Immature natural killer cell (primary cell): ENCODE measurements around the gene CACNA1C. TPM values are rescaled to one million over a fixed set of nuclear protein-coding genes. Genes with fewer than 3 reads are reported as not detected.

Experiments
- DNase-seq, 3 donors: peaks; one replicate each; pipeline ENCODE4 v3.0.0; 2022; ENCODE audit warnings: mixed read lengths in 1 of 3
- H3K27ac Mint-ChIP-seq, 6 donors: one replicate each; pipeline ENCODE4 v1.8.0; 2020; ENCODE audit warnings: mixed read lengths in 6 of 6, mild to moderate bottlenecking in 5 of 6, inconsistent platforms in 4 of 6, moderate library complexity in 3 of 6
- H3K27me3 Mint-ChIP-seq, 3 donors: one replicate each; pipeline ENCODE4 v1.8.0; 2020 to 2021; ENCODE audit warnings: low read depth in 3 of 3, mild to moderate bottlenecking in 3 of 3, mixed read lengths in 3 of 3, moderate library complexity in 3 of 3, inconsistent platforms in 1 of 3
- H3K36me3 Mint-ChIP-seq, 3 donors: one replicate each; pipeline ENCODE4 v1.8.0; 2020; ENCODE audit warnings: mixed read lengths in 3 of 3, inconsistent platforms in 2 of 3, mild to moderate bottlenecking in 2 of 3
- H3K4me1 Mint-ChIP-seq, 2 donors: one replicate each; pipeline ENCODE4 v1.8.0; 2020; ENCODE audit warnings: inconsistent platforms in 2 of 2, mild to moderate bottlenecking in 2 of 2, mixed read lengths in 2 of 2, moderate library complexity in 1 of 2
- H3K4me3 Mint-ChIP-seq, 5 donors: one replicate each; pipeline ENCODE4 v1.8.0; 2020; ENCODE audit warnings: mild to moderate bottlenecking in 5 of 5, mixed read lengths in 5 of 5, inconsistent platforms in 3 of 5, moderate library complexity in 3 of 5
- H3K9me3 Mint-ChIP-seq, 6 donors: one replicate each; pipeline ENCODE4 v1.8.0; 2020; ENCODE audit warnings: mild to moderate bottlenecking in 6 of 6, mixed read lengths in 6 of 6, inconsistent platforms in 4 of 6, moderate library complexity in 3 of 6
- polyA plus RNA-seq, 3 donors: library from polyadenylated mRNA; unstranded; fragments of 300-500 nt; fragmentation: Illumina TruSeq; gene quantifications; one replicate each; pipeline ENCODE4 v1.2.3, GENCODE V29; 2021

The CACNA1C gene
- polyA plus RNA-seq, 3 donors from 2014 or later: 0.05 to 0.36 (median 0.12) TPM

- H3K4me3 Mint-ChIP-seq: no peak overlapping the region
- no peaks in the 10 kb centered on the region for H3K9me3 Mint-ChIP-seq
- H3K4me1 Mint-ChIP-seq: no peaks in the 10 kb centered on the region
- no peak overlapping the region for H3K27ac Mint-ChIP-seq
- peaks cover 2 to 3% (median 2%) of the 10 kb centered on the region in 3 donors for H3K27me3 Mint-ChIP-seq
- no peak for DNase-seq
- H3K36me3 Mint-ChIP-seq: no peaks in the 10 kb centered on the region
Observed at GRCh38 chr12:2191534-2192153, 138.9 kb downstream of the CACNA1C start.

- Mint-ChIP-seq H3K36me3 (no peaks in the 10 kb centered on the region), H3K4me1 (no peaks in the 10 kb centered on the region), H3K27ac (no peak overlapping the region), H3K4me3 (no peak overlapping the region), H3K9me3 (no peaks in the 10 kb centered on the region), H3K27me3 (peaks cover 2 to 6% (median 3%) of the 10 kb centered on the region in 3 donors)
- DNase-seq: no peak
Observed at GRCh38 chr12:2192231-2192630, 139.4 kb downstream of the CACNA1C start.

- Mint-ChIP-seq H3K9me3 (no peaks in the 10 kb centered on the region), H3K36me3 (no peaks in the 10 kb centered on the region), H3K27me3 (peaks cover 0 to 6% (median 3%) of the 10 kb centered on the region in 3 donors), H3K4me1 (no peaks in the 10 kb centered on the region), H3K27ac (no peak overlapping the region), H3K4me3 (no peak overlapping the region)
- DNase-seq: no peak
Observed at GRCh38 chr12:2194060-2194459, 141.3 kb downstream of the CACNA1C start.

- no peaks in the 10 kb centered on the region for H3K4me1 Mint-ChIP-seq
- no peaks in the 10 kb centered on the region for H3K36me3 Mint-ChIP-seq
- DNase-seq: no peak
- H3K9me3 Mint-ChIP-seq: no peaks in the 10 kb centered on the region
- H3K27ac Mint-ChIP-seq: no peak overlapping the region
- H3K4me3 Mint-ChIP-seq: no peak overlapping the region
- peaks cover 0 to 7% (median 3%) of the 10 kb centered on the region in 3 donors for H3K27me3 Mint-ChIP-seq
Observed at GRCh38 chr12:2194571-2194970, 141.8 kb downstream of the CACNA1C start.

GRCh38 chr12:2195085-2195484 lies 142.3 kb downstream of the CACNA1C start:
- Mint-ChIP-seq H3K27ac (no peak overlapping the region), H3K9me3 (no peaks in the 10 kb centered on the region), H3K36me3 (no peaks in the 10 kb centered on the region), H3K4me1 (no peaks in the 10 kb centered on the region), H3K4me3 (no peak overlapping the region), H3K27me3 (peaks cover 0 to 7% (median 3%) of the 10 kb centered on the region in 3 donors)
- DNase-seq: no peak

- H3K27me3 Mint-ChIP-seq: peaks cover 0 to 9% (median 3%) of the 10 kb centered on the region in 3 donors
- no peak for DNase-seq
- H3K9me3 Mint-ChIP-seq: no peaks in the 10 kb centered on the region
- no peaks in the 10 kb centered on the region for H3K4me1 Mint-ChIP-seq
- H3K27ac Mint-ChIP-seq: no peak overlapping the region
- H3K4me3 Mint-ChIP-seq: no peak overlapping the region
- H3K36me3 Mint-ChIP-seq: no peaks in the 10 kb centered on the region
Observed at GRCh38 chr12:2198005-2198501, 145.3 kb downstream of the CACNA1C start.

GRCh38 chr12:2198542-2198941 lies 145.8 kb downstream of the CACNA1C start:
- H3K27ac Mint-ChIP-seq: no peak overlapping the region
- H3K27me3 Mint-ChIP-seq: peaks cover 0 to 9% (median 3%) of the 10 kb centered on the region in 3 donors

GRCh38 chr12:2205996-2206395 lies 153.2 kb downstream of the CACNA1C start:
- DNase-seq: no peak
- Mint-ChIP-seq H3K9me3 (no peaks in the 10 kb centered on the region), H3K4me3 (no peak overlapping the region), H3K36me3 (no peaks in the 10 kb centered on the region), H3K27me3 (peaks cover 2 to 4% (median 3%) of the 10 kb centered on the region in 3 donors), H3K27ac (no peak overlapping the region), H3K4me1 (no peaks in the 10 kb centered on the region)

More at GRCh38 chr12:2198542-2198941, 145.8 kb downstream of the CACNA1C start:
- no peak overlapping the region for H3K4me3 Mint-ChIP-seq
- H3K4me1 Mint-ChIP-seq: no peaks in the 10 kb centered on the region
- H3K9me3 Mint-ChIP-seq: no peaks in the 10 kb centered on the region
- DNase-seq: no peak
- no peaks in the 10 kb centered on the region for H3K36me3 Mint-ChIP-seq

GRCh38 chr12:2208837-2209635 lies 156.2 kb downstream of the CACNA1C start:
- Mint-ChIP-seq H3K36me3 (no peaks in the 10 kb centered on the region), H3K9me3 (no peaks in the 10 kb centered on the region), H3K4me3 (no peak overlapping the region), H3K4me1 (no peaks in the 10 kb centered on the region), H3K27me3 (peaks cover 4 to 6% (median 4%) of the 10 kb centered on the region in 3 donors), H3K27ac (no peak overlapping the region)
- no peak for DNase-seq

- H3K4me3 Mint-ChIP-seq: no peak overlapping the region
- DNase-seq: no peak
- H3K9me3 Mint-ChIP-seq: no peaks in the 10 kb centered on the region
- no peak overlapping the region for H3K27ac Mint-ChIP-seq
- H3K36me3 Mint-ChIP-seq: no peaks in the 10 kb centered on the region
- H3K4me1 Mint-ChIP-seq: no peaks in the 10 kb centered on the region
- peaks cover 4 to 10% (median 6%) of the 10 kb centered on the region in 3 donors for H3K27me3 Mint-ChIP-seq
Observed at GRCh38 chr12:2211119-2211518, 158.3 kb downstream of the CACNA1C start.

GRCh38 chr12:2212537-2212936 lies 159.8 kb downstream of the CACNA1C start:
- Mint-ChIP-seq H3K27me3 (peaks cover 5 to 14% (median 6%) of the 10 kb centered on the region in 3 donors), H3K9me3 (no peaks in the 10 kb centered on the region), H3K36me3 (no peaks in the 10 kb centered on the region), H3K4me3 (no peak overlapping the region), H3K4me1 (no peaks in the 10 kb centered on the region), H3K27ac (no peak overlapping the region)
- DNase-seq: no peak

- DNase-seq: no peak
- Mint-ChIP-seq H3K9me3 (no peaks in the 10 kb centered on the region), H3K4me1 (no peaks in the 10 kb centered on the region), H3K27me3 (peaks cover 5 to 12% (median 6%) of the 10 kb centered on the region in 3 donors), H3K27ac (no peak overlapping the region), H3K36me3 (no peaks in the 10 kb centered on the region), H3K4me3 (no peak overlapping the region)
Observed at GRCh38 chr12:2212971-2213869, 160.4 kb downstream of the CACNA1C start.

- Mint-ChIP-seq H3K4me1 (no peaks in the 10 kb centered on the region), H3K36me3 (no peaks in the 10 kb centered on the region), H3K27ac (no peak overlapping the region), H3K9me3 (no peaks in the 10 kb centered on the region), H3K27me3 (peaks cover 5 to 12% (median 6%) of the 10 kb centered on the region in 3 donors), H3K4me3 (no peak overlapping the region)
- no peak for DNase-seq
Observed at GRCh38 chr12:2214411-2214810, 161.6 kb downstream of the CACNA1C start.
